H1 (cell line): ENCODE results near the gene RBM5. TPM values are rescaled to one million over a fixed set of nuclear protein-coding genes. Genes with fewer than 3 reads are reported as not detected.

ENCODE experiments used
- ATF2 ChIP-seq: IDR thresholded peaks from 2 replicates; pipeline ENCODE4 v1.6.1; 2012; ENCODE audit warnings: low read length, inconsistent platforms
- FOSL1 ChIP-seq: IDR thresholded peaks from 2 replicates; pipeline ENCODE4 v1.6.1; 2011; ENCODE audit warnings: mild to moderate bottlenecking, low read depth, low read length, moderate library complexity; ENCODE audit not compliant: insufficient read depth
- POLR2AphosphoS5 ChIP-seq: IDR thresholded peaks from 2 replicates; pipeline ENCODE4 v1.6.1; 2011; ENCODE audit warnings: low read depth, low read length
- polyA plus RNA-seq, 7 experiments: library from polyadenylated mRNA; depleted of rRNA in 3 of 7; stranded (reverse) in 5 of 7; unstranded in 2 of 7; fragments of >200 nt in 5 of 7; fragments of 200-250 nt in 2 of 7; gene quantifications; 1 replicate in 5 of 7; 2 replicates in 1 of 7; 4 replicates in 1 of 7; pipeline versions ENCODE4 v1.2.1 to v1.2.3, GENCODE V29; 2011 to 2013; ENCODE audit warnings: missing spikeins in 2 of 7, mixed read lengths in 2 of 7
- total RNA-seq: library from RNA; stranded (reverse); fragmentation: NEBNext Ultra II Directional; extraction: Animal tissue kit (Norgen Biotek cat#: 25700); gene quantifications from 2 replicates; pipeline ENCODE4 v1.2.1, GENCODE V29; 2021

RBM5 gene
- total and polyA plus RNA-seq, 2 of the 8 experiments (the other 6 are each of a cell fraction or from before 2014, with no cell fraction given): 82.7 to 144 TPM

- no peak for TF ChIP-seq ATF2
- TF ChIP-seq POLR2AphosphoS5: no peak
- TF ChIP-seq FOSL1: no peak
Observed at GRCh38 chr3:50102558-50102957, 13.8 kb downstream of the RBM5 start (continued).
